Raji (cell line): ENCODE data around the gene TBC1D22A.

Experiments
- POLR2A ChIP-seq: IDR thresholded peaks from 2 replicates; pipeline ENCODE4 v1.6.1; 2011; ENCODE audit warnings: low read depth, low read length, control low read depth; ENCODE audit not compliant: insufficient read depth

TBC1D22A gene

GRCh38 chr22:46963672-46964545 is 201.5 kb downstream of the TBC1D22A start:
- no peak for TF ChIP-seq POLR2A

GRCh38 chr22:46964773-46965550 is 202.5 kb downstream of the TBC1D22A start:
- no peak for TF ChIP-seq POLR2A

DNA sequence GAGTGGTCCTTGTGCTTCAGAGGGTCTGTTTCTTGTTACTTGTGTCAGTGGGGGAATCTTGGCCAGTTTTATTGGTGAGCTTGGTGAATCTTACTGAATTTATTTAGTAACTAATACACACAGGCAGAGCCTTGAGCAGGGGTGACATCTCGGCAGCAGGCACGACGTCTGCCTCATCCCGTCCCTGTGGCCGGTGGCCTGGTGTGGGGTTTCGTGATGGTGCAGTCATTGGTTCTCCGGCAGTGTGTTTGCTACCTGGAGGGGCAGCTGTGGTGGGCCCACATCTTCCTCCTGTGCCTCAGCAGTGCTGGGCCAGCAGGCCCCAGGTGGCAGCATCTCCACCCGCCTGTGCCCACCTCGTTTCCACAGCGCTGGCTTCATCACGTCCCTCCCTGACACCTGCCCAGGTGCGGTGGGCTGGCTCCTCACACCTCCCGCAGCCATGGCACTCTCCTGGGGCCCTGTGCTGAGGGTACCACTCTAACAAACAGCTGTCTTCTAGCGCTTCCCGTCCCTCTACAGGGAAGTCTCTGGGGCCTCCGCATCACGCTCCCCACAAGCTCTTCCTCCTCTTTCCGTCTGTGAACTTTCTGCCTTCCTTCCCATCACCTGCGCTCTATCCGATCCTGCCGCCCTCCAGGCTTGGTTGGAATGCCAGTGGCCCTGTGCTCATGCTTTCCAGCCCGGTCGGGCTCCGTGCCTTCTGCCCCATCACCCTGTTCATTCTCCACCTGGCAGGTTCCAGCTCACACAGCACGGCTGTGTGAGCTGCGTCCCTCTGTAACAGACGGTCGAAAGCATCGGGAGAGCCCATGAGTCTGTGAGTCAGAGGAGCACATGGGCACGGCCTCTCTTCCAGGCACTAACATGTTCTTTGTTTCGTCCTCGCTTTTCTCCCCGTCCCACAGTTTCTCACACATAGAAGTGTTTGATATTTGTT is 203.4 kb downstream of the TBC1D22A start:
- no peak for TF ChIP-seq POLR2A

- no peak for TF ChIP-seq POLR2A
Observed at GRCh38 chr22:46966495-46966845, 204.0 kb downstream of the TBC1D22A start.

GRCh38 chr22:46966846-46967245 is 204.4 kb downstream of the TBC1D22A start:
- TF ChIP-seq POLR2A, result no peak

DNA sequence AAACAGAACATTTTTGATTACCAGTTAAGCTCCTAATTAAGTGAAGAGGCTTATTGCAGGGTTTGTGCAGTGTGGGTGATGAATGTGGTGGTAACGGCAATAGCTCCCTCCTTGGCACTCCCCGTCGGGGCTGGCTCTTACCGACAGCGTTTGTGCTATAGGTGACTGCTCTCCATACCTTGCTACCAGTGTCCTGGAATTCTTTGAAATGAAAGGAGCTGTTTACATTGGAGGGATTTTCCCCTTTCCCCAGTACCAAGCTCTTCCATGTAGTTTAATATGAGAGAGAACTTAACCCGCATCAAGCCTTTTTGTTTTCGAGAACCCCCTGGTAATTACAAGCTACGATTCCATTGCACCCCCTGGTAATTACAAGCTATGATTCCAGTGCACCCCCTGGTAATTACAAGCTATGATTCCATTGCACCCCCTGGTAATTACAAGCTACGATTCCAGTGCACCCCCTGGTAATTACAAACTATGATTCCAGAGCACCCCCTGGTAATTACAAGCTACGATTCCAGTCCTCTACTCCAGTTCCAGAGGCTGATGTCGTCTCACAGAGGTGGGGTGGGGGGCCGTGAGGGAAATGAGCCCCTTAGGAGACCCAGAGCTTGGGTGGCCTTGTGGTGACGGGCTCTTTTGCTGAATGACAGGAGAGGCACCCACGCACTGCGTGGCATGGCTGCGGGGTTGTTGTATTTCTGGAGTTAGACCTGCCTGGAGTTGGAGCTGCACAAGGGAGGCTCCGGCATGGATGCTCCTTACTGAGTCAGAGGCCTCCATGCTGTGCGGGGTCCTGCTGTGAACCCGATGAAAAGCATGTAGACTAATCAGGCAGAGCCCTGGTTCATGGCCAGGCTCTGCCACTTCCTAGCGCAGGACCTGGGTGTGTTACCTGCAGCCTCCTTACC is 205.3 kb downstream of the TBC1D22A start:
- TF ChIP-seq POLR2A, result no peak

DNA sequence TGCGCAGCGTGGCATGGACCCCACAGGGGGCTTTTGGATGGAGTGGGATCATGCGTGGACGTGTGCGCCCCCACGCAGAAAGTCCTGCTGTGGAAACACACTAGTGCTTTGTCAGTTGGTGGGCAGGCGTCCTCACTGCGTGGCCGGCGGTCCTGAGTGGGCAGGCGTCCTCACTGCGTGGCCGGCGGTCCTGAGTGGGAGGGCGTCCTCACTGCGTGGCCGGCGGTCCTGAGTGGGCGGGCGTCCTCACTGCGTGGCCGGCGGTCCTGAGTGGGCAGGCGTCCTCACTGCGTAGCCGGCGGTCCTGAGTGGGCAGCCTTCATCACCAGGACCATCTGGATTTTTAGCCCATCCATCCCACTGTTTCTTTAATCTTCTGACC is 205.9 kb downstream of the TBC1D22A start:
- TF ChIP-seq POLR2A, result no peak

DNA sequence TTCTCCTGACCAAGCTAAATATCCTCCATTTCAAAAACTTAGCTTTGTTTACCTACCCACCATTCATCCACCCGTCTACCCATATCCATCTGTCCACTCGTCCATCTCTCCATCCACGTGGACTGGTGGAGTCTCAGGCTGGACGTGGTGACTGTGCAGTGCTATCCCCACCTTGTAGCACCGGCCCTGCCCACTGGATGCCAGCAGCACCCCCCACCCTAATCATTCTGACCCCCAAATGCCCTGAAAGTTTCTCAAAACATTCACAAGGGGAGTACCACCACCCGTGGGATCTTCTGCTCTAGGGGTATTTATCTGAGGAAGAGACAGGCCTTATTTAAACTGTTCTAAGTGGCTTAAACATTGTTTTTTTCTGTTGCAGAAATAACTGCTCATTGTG is 206.4 kb downstream of the TBC1D22A start:
- no peak for TF ChIP-seq POLR2A

GRCh38 chr22:46969491-46969890 is 207.0 kb downstream of the TBC1D22A start:
- TF ChIP-seq POLR2A, result no peak

DNA sequence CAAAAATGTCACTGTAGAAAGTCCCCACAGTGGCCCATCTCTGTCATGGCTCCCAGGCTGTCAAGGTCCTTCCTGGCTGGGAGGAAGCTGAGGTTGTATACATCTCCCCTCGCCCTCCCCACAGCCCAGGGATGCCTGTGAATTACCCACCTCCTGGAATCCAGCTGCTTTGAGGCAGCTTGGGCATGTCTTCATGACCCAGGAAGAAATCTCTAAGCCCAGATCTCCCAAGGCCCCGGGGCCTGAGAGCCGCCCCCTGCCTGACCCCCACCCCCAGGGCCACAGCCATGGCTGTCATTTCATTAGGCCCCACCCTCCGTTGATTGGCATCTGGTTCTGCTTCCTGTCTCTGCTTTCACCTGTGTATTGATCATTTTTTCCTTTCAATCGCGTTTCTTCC is 207.5 kb downstream of the TBC1D22A start:
- TF ChIP-seq POLR2A, result no peak

GRCh38 chr22:46970411-46971098 is 208.1 kb downstream of the TBC1D22A start:
- no peak for TF ChIP-seq POLR2A

DNA sequence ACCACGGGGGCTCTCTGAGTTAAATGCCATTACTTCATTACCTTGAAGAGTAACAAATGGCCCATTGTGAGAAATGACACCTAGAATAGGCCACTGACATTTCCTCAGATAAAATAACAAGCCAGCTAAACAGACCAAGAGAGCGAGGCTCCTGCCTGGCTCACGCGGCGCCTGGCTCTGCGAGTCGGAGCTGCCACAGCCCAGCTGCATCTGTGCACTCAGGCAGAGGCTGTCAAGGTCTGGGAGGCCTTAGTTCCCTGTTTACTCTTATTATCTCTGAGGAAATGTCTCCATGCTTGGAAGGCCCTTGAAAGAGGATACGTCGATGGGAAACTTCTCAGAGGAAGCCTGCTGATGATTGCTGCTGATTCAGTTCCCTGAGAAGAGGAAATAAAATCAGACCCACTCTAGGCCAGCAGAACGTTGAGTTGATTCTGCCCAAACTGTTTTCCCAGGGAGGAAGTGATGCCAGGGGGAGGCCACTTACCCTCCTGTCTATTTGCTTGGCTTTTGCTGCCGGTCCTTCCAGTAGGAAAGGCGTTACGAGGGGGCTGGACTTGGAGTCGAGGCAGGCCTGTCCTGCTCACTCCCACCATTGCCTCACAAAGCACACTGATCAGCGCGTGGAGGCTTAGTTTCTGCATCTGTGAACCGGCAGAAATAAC is 208.8 kb downstream of the TBC1D22A start:
- no peak for TF ChIP-seq POLR2A

GRCh38 chr22:46971764-46972125 is 209.3 kb downstream of the TBC1D22A start:
- no peak for TF ChIP-seq POLR2A
